K562 (cell line): Measurements from ENCODE around the gene C16orf95. TPM values are rescaled to one million over a fixed set of nuclear protein-coding genes. Genes with fewer than 3 reads are reported as not detected.

Source experiments
- ARID3A ChIP-seq: IDR thresholded peaks from 2 replicates; pipeline ENCODE4 v1.6.1; 2012; ENCODE audit warnings: low read depth, low read length, improper control_type of control experiment, borderline replicate concordance
- ARID3B ChIP-seq: fragments of 250-450 bp; sonication (Bioruptor Pico); IDR thresholded peaks from 2 replicates; pipeline ENCODE4 v1.4.0; 2020; ENCODE audit warnings: borderline replicate concordance
- HNRNPK ChIP-seq: fragments of 200-400 bp; formaldehyde crosslinking; IDR thresholded peaks from one replicate; pipeline ENCODE4 v1.6.1; 2018; ENCODE audit warnings: mild to moderate bottlenecking, low read depth, low read length; ENCODE audit not compliant: poor library complexity, severe bottlenecking
- ILK ChIP-seq: fragments of 450-650 bp; IDR thresholded peaks from 2 replicates; pipeline ENCODE4 v1.6.1; 2016; ENCODE audit warnings: missing genetic modification characterization, low read depth, mild to moderate bottlenecking, missing compliant biosample characterization, moderate library complexity, borderline replicate concordance
- JUND ChIP-seq, 2 experiments: IDR thresholded peaks; 2 replicates in 1 of 2; 3 replicates in 1 of 2; pipeline ENCODE4 v1.6.1; 2011; ENCODE audit warnings: borderline replicate concordance in 2 of 2, low read depth in 2 of 2, low read length in 2 of 2, improper control_type of control experiment in 1 of 2, missing biosample characterization in 1 of 2, missing genetic modification characterization in 1 of 2, missing genetic modification reagents in 1 of 2
- MAFK ChIP-seq: IDR thresholded peaks from 2 replicates; pipeline ENCODE4 v1.6.1; 2011; ENCODE audit warnings: low read length, improper control_type of control experiment
- MYC ChIP-seq, 2 experiments: fragments of 250-450 bp in 1 of 2; sonication (Bioruptor Pico) in 1 of 2; IDR thresholded peaks; 2 replicates each; pipeline versions ENCODE4 v1.5.1 to v1.6.1; 2012 to 2021; ENCODE audit warnings: low read depth in 2 of 2, borderline replicate concordance in 1 of 2, improper control_type of control experiment in 1 of 2, low read length in 1 of 2, mild to moderate bottlenecking in 1 of 2, moderate library complexity in 1 of 2
- NR2C1 ChIP-seq, 2 experiments: fragments of 450-650 bp; IDR thresholded peaks; 2 replicates each; pipeline ENCODE4 v1.6.1; 2017; ENCODE audit warnings: mild to moderate bottlenecking in 2 of 2, antibody characterized with exemption in 1 of 2, inconsistent platforms in 1 of 2, missing compliant biosample characterization in 1 of 2, missing genetic modification characterization in 1 of 2
- PATZ1 ChIP-seq: fragments of 250-450 bp; sonication (Bioruptor Pico); IDR thresholded peaks from 2 replicates; pipeline ENCODE4 v1.5.0; 2020; ENCODE audit warnings: mild to moderate bottlenecking, borderline replicate concordance
- POLR2A ChIP-seq: fragments of 450-650 bp; conservative IDR thresholded peaks from 2 replicates; pipeline ENCODE4 v1.6.1; 2016
- RBM15 ChIP-seq: fragments of 200-400 bp; formaldehyde crosslinking; IDR thresholded peaks from 2 replicates; pipeline ENCODE4 v1.6.1; 2018; ENCODE audit warnings: mild to moderate bottlenecking, low read length, moderate library complexity; ENCODE audit not compliant: insufficient read depth
- SUPT5H ChIP-seq: fragments of 450-650 bp; IDR thresholded peaks from 2 replicates; pipeline ENCODE4 v1.6.1; 2016
- TBL1XR1 ChIP-seq, 2 experiments: IDR thresholded peaks; 2 replicates each; pipeline ENCODE4 v1.6.1; 2012; ENCODE audit warnings: improper control_type of control experiment in 2 of 2, low read length in 2 of 2, mild to moderate bottlenecking in 1 of 2
- TCFL5 ChIP-seq: fragments of 250-450 bp; sonication (Bioruptor Pico); conservative IDR thresholded peaks from 2 replicates; pipeline ENCODE4 v1.6.1; 2021; ENCODE audit warnings: mild to moderate bottlenecking, moderate library complexity, matching md5 sums
- XRCC4 ChIP-seq: IDR thresholded peaks from one replicate; pipeline ENCODE4 v1.6.1; 2011; ENCODE audit not compliant: insufficient read depth, insufficient read length; ENCODE audit errors: extremely low read depth
- ZC3H11A ChIP-seq: IDR thresholded peaks from 2 replicates; pipeline ENCODE4 v1.6.1; 2012; ENCODE audit warnings: low read depth, low read length, improper control_type of control experiment
- ZNF436 ChIP-seq: fragments of 250-450, 450-650 bp; sonication (Bioruptor Pico); formaldehyde crosslinking; IDR thresholded peaks from 2 replicates; pipeline ENCODE4 v1.7.0; 2020; ENCODE audit warnings: mild to moderate bottlenecking
- ZNF445 ChIP-seq: fragments of 250-450 bp; sonication (Bioruptor Pico); IDR thresholded peaks from 2 replicates; pipeline ENCODE4 v1.4.0; 2020; ENCODE audit warnings: low read depth, mild to moderate bottlenecking, moderate library complexity
- polyA plus RNA-seq, 8 experiments: library from polyadenylated mRNA; depleted of rRNA in 4 of 8; stranded (reverse) in 5 of 8; unstranded in 3 of 8; fragments of >200 nt; fragmentation: Nextera tagmentation in 2 of 8; fragmentation: Illumina TruSeq in 1 of 8; extraction: Ambion mirVana in 2 of 8; extraction: Trizol in 1 of 8; gene quantifications; 2 replicates each; pipeline versions ENCODE4 v1.2.1 to v1.2.3, GENCODE V29; 2011 to 2014; ENCODE audit warnings: inconsistent platforms in 1 of 8, missing spikeins in 1 of 8
- total RNA-seq, 7 experiments: library from RNA; depleted of rRNA in 6 of 7; stranded (reverse); fragments of >200 nt in 6 of 7; fragmentation: Illumina TruSeq in 2 of 7; extraction: Trizol in 2 of 7; gene quantifications; 2 replicates each; pipeline versions ENCODE4 v1.2.1 to v1.2.3, GENCODE V29; 2011 to 2021; ENCODE audit warnings: low replicate concordance in 1 of 7
- TF ChIP-seq, protein P1 (sequence below): fragments of 250-450 bp; sonication (Bioruptor Pico); IDR thresholded peaks from 2 replicates; pipeline ENCODE4 v1.9.0; 2021; ENCODE audit warnings: mild to moderate bottlenecking

C16orf95 gene
- total and polyA plus RNA-seq, 9 of the 15 experiments (the other 6 are each of a cell fraction or from before 2014, with no cell fraction given) = 6.5 to 20.5 (median 9.4) TPM

DNA sequence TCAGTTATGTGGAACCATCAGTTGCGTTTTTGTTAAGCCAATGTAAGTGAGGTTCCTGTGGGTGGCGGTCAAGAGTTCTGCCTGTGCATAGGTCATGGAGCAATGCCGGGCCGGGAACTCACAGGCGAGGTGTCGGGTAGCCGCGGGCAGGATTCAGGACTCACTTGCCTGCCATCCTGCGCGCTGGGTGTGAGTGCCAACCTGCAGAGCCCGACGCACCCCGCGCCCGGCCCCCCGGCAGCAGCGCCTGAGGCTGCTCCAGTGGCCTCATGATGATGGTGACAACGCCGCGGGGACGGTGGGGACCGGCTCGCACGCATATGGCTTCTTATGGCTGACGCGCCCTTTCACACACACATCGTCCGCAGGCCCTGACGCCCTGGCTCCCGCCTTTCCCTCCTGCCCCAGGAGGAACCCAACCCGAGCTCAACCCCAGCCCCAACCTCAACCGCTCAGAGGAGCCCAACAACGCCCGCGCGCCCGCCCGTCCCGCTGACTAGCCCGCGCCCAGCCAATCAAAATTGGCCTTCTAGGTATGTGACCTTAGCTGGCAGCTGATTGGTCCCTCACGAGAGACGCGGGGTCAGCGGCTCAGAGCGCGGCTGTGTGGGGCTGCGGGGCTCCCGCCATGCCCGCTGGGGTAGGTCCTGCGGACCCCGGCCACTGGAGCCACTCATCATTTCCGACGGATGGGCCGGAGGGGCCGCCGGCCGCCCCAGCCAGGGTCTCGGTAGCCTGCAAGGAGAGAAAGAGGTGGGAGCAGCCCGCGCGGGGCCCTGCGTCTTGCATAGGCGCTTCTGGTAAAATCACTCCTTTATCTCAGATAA, at the start of gene C16orf95 (continued):
- TF ChIP-seq XRCC4 (no peak), JUND (IDR thresholded peaks at IDR 0.05; ENCODE audit: borderline replicate concordance, low read depth, low read length) (peak; percentile 45), JUND (tag; IDR thresholded peaks at IDR 0.05; ENCODE audit: borderline replicate concordance, low read depth, low read length) (no peak), ARID3B (no peak), ZNF436 (no peak), ILK (tag) (no peak), ZC3H11A (no peak), HNRNPK (no peak), MYC (IDR thresholded peaks at IDR 0.05; ENCODE audit: low read depth, low read length) (peak; percentile 60), MYC (CRISPR knock-in tag; IDR thresholded peaks at IDR 0.05; ENCODE audit: borderline replicate concordance, low read depth) (peak; percentile 77; the same call in 1 of the 2 replicates), NR2C1 (IDR thresholded peaks at IDR 0.05) (peak; percentile 88), NR2C1 (tag; IDR thresholded peaks at IDR 0.05) (peak; percentile 85), POLR2A (peak; percentile 97), ARID3A (no peak), ZNF445 (no peak), TCFL5 (CRISPR knock-in tag) (no peak), MAFK (no peak), TBL1XR1 (IDR thresholded peaks at IDR 0.05; ENCODE audit: low read length in 2 of 2) (no peak), SUPT5H (peak; percentile 97), PATZ1 (no peak; the same call in 1 of the 2 replicates), RBM15 (no peak)
- TF ChIP-seq, protein P1, sequence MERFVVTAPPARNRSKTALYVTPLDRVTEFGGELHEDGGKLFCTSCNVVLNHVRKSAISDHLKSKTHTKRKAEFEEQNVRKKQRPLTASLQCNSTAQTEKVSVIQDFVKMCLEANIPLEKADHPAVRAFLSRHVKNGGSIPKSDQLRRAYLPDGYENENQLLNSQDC = no peak; the same call in 1 of the 2 replicates
